CD4-positive, alpha-beta T cell treated with Interleukin-10 for 1 hour (primary cell): Measurements from ENCODE around the gene PGRMC2.
"Not testable (repeated sequence)": the region's sequence is repeated elsewhere in the genome, so short reads cannot be mapped to it uniquely, and the experiment has no call there.

Experiments used
- DNase-seq: peaks from one replicate; pipeline ENCODE4 v3.0.0-alpha.2; 2020

Gene PGRMC2

GRCh38 chr4:128298146-128298758 is 10.6 kb upstream of the PGRMC2 start:
- no peak for DNase-seq

- DNase-seq = no peak
These were observed 7.6 kb upstream of the PGRMC2 start for GRCh38 chr4:128295255-128295654.

DNA sequence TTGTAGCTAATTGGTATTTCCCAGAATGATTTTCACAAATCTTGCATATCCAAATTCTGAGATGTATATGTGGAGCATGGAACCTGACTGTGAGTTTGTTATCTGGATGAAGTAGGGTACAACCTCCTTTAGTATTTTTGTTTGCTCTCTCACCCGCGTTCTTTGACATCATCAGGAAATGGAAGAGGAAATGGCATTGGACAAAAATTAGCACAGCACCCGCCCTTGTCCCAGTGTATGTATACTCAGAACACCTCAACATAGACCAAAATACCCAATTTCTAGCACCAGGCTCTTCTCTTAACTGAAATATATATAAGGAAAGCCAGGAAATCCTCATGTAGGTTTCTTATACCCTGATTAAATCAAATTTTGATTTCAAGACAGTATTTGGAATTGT is 6.9 kb upstream of the PGRMC2 start:
- no peak for DNase-seq

- DNase-seq = no peak
These were observed 4.7 kb upstream of the PGRMC2 start for GRCh38 chr4:128292349-128292748.

DNA sequence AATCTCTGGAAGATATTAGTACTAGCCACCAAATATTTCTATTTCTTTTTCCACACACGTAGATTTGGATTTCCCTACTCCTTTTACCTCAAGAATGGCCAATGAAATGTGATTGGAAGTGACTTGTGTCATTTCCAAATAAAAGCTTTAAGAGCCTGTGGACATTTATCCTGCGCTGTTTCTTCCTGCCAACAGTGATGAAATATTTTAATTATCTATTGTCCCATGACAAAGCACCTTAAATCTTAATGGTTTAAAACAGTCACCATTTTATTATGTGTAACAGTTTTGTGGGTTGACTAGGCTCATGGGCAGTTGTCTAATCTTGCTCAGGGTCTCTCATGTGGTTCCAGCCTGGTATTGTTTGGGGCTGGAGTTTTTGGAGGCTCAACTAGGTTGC is 3.5 kb upstream of the PGRMC2 start:
- no peak for DNase-seq

DNA sequence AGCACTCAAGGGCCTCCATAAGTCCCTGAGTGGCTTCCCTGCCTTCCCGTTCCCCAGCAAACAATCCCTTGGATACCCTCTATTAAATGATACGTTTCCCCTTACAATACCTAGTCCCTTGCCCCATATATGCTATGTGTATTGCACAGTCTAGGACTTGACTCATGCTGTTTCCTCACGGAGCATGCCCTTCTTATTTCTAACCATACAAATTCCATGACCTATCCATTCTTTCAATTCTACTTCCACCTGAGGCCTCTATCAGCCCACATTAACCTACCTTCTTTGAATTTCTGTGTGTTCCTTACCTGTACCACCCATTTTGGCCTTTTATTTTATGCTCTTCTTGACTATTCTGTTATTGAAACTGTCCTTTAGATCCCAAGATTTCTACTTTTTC is 2.9 kb upstream of the PGRMC2 start:
- no peak for DNase-seq

GRCh38 chr4:128289523-128290158 is 2.0 kb upstream of the PGRMC2 start:
- DNase-seq = no peak

DNA sequence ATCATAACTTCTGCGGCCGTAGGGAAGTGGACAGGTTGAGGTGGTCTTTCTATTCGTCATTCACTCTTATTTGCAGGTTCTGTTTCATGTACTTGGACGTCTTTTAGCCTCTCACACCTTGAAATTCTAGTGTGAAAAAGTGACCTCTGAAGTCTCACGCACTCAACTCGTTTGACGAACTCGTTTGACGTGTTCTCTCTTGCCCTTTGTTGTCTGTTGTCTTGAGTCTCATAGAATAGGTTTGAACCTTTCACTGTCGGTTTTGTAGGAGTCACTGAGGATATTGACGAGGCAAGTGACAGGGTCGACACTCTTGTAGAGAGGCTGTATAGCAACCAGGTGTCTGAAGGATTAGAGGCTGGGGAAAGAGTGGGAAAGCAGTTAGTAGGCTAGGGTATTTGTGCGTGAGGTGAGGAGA is 1.1 kb upstream of the PGRMC2 start:
- DNase-seq = peak; percentile 52

DNA sequence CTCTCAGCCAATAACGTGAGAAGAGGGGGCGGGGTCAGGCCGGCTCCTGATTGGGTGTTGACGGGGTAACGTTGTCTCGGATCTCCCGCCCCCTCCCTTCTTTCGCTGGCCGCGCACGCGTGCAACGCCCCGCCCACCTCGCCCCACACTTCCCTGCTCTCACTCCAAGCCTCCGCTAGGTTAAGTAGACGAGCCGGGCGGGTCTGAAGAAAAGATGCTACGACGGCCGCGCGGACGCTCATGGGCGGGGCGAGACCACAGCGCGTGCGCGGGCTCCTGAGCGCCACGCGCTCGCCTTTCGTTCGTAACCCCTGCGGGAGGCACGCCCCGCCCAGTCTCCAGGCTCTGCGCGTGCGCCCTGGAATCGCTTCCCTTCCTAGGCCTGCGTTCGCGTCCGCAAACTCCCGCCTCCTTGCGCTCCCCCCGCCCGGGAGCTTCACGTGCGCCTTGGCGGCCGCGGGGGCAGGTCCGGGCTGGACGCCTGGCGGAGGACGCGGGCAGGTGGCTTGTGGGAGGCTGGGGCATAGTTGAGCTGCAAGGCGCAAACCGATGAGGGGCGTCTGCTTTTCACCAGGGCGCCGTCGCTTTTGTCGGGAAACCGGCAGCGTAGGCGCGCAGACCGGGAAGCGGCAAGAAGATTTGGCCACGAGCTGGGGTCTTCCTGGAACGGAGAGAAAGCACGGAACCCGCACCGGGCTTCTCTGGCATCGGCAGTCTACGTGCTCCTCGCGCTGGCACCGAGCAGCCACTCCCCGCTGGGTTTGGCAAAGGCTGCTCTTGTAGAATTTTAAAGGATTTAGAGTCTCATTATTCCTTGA is 467 bp upstream of the PGRMC2 start:
- peak; percentile 99 for DNase-seq

GRCh38 chr4:128286474-128287058 is 1.0 kb downstream of the PGRMC2 start:
- peak; percentile 52 for DNase-seq

- no peak for DNase-seq
These were observed 2.3 kb downstream of the PGRMC2 start for GRCh38 chr4:128285085-128285997.

DNA sequence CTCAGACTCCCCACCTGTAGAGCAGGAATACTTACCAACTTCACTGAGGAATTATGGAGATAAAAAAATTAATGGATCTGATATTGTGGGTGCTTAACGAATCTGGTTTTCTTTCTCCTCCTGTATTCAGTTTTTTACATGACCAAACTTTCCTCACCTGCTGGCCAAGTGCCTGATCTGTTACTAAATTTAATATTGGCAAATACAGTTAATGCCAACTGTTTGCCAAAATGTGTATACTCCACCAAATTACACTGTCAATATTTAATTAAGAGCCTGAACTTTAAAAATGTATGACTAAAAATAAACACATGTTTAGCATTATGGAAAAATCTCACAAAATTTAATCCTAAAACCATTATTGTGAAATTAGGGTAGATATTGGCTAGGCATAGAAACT is 3.3 kb downstream of the PGRMC2 start:
- no peak for DNase-seq

DNA sequence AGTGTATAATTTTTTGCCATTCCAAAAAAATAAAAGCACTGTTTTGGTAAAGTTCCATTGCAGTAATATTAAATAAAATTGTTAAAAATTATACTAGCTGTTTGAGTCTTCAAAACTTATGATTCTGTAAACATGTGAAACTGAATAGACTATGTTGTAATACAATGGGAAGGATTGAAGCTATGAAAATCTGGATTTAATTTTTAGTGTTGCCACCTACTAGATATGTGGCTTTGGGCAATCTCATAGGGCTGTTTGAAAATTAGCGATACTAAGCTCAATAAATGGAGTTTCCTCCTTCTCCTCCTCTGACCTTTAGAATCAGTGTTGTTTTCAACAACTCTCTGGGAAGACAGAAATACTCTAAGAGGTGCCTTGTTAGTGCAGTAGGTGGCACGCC is 4.5 kb downstream of the PGRMC2 start:
- DNase-seq = no peak

DNA sequence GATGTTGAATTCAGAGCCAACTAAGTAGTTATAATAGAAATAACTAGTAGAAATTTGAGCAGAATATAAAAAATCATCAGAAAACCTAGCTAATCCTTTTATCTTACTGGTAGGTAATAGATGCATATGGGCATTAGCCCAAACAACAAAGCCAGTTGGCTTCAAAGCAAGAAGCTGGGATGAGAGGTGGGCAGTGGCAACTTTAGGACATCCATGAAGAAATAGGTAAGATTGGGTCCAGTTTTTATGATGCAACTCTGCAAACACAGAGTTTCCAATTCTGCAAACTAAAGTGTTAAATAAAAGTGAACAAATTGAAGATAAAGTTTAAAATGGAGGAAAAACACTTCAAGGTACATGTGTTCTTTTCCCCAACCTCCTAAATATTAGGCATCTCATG is 5.1 kb downstream of the PGRMC2 start:
- DNase-seq = no peak

GRCh38 chr4:128281354-128281753 is 6.3 kb downstream of the PGRMC2 start:
- DNase-seq = no peak

- no peak for DNase-seq
These were observed 7.9 kb downstream of the PGRMC2 start for GRCh38 chr4:128279624-128280225.

DNA sequence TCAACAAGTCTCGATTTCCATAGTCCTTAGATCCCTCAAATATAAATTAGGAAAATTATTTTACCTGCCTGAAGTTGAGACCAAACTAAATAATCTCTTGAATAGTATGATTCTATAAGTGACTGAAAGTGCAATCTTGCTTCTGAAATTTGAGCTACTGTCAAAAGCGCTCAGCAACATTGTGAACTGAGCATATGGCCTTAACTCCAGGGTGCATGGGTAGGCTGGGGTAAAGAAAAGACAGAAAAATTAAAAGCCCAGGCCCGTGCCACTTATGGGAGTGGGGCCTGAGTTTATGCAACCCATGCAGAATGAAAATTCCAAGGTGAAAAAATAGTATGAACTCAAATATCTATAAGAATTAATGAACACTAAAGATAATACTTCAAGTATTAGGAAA is 9.8 kb downstream of the PGRMC2 start:
- DNase-seq = no peak

- DNase-seq = no peak
These were observed 12.3 kb downstream of the PGRMC2 start for GRCh38 chr4:128275346-128275745.

GRCh38 chr4:128271551-128271950 is 16.1 kb downstream of the PGRMC2 start:
- no peak for DNase-seq

GRCh38 chr4:128268970-128269369 is 18.6 kb downstream of the PGRMC2 start:
- no peak for DNase-seq

DNA sequence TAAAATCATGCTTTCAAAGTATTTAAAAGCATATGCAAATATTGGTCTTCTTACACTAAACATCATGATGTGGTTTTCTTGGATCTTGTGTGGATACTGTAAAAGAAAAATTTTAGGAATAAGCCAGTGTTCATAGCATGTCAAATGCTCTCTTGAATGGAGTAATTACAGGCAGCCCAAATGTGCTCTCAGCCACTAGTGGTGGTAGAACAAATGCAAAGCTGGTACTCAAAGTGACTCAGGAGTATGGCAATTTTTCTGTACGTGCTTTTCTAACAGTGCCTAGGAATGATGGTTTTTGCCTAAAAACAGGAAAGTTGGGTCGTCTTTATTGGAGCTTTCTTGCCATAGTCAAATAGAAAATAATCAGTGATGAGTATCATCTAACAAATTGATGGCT is 19.9 kb downstream of the PGRMC2 start:
- no peak for DNase-seq

- DNase-seq = not testable (repeated sequence)
These were observed 20.4 kb downstream of the PGRMC2 start for GRCh38 chr4:128267171-128267570.
